Thoracic aorta (tissue), 2 donors: ENCODE data around the gene ZNF195. TPM values are rescaled to one million over a fixed set of nuclear protein-coding genes. Genes with fewer than 3 reads are reported as not detected.
A peak's percentile ranks its signal among the peaks of the same experiment; 100 is the strongest.

ENCODE experiments used
- ATAC-seq: fragments of 150-250 bp; one replicate; pipeline ENCODE4 v1.8.0; 2017; ENCODE audit warnings: low read depth; ENCODE audit not compliant: insufficient number of reproducible peaks, low FRiP score
- DNase-seq: peaks from one replicate; pipeline ENCODE4 v3.0.0-alpha.2; 2020; ENCODE audit warnings: low spot score
- H3K27ac ChIP-seq, 2 donors: fragments of 200-600 bp; sonication (generic); 1 replicate in 1 of 2; 2 replicates in 1 of 2; pipeline ENCODE4 v1.5.1; 2016; ENCODE audit warnings: mild to moderate bottlenecking in 2 of 2, moderate library complexity in 2 of 2
- H3K27me3 ChIP-seq: fragments of 200-600 bp; sonication (generic); replicated peaks from 2 replicates; pipeline ENCODE4 v1.6.0; 2016; ENCODE audit warnings: mild to moderate bottlenecking; ENCODE audit not compliant: insufficient read depth
- H3K36me3 ChIP-seq: fragments of 200-600 bp; sonication (generic); one replicate; pipeline ENCODE4 v1.5.1; 2016
- H3K4me1 ChIP-seq, 2 donors: fragments of 200-600 bp; sonication (generic); 1 replicate in 1 of 2; 2 replicates in 1 of 2; pipeline versions ENCODE4 v1.5.1 to v1.6.0; 2016; ENCODE audit warnings: low read depth in 2 of 2, mild to moderate bottlenecking in 1 of 2; ENCODE audit not compliant: control insufficient read depth in 1 of 2
- H3K4me3 ChIP-seq: fragments of 200-600 bp; sonication (generic); 2 replicates; pipeline ENCODE4 v1.5.1; 2016; ENCODE audit warnings: mild to moderate bottlenecking
- H3K9me3 ChIP-seq: fragments of 200-600 bp; sonication (generic); 2 replicates; pipeline ENCODE4 v1.5.1; 2016
- CTCF ChIP-seq: fragments of 200-600 bp; sonication (generic); IDR thresholded peaks from one replicate; pipeline ENCODE4 v1.5.1; 2019; ENCODE audit warnings: antibody characterized with exemption
- total RNA-seq, 2 donors: library from RNA; depleted of rRNA; stranded (reverse); fragments of >200 nt; gene quantifications; one replicate each; pipeline versions ENCODE4 v1.1.0 to v1.2.3, GENCODE V29; 2016

ZNF195 gene
- total RNA-seq, 2 donors from 2014 or later, result 20.8 to 33.4 TPM

GRCh38 chr11:3382613-3383285 is 3.8 kb upstream of the ZNF195 start:
- Histone ChIP-seq H3K4me1 (peaks cover 5 to 29% of the 10 kb centered on the region in 2 donors), H3K4me3 (no peak overlapping the region), H3K27me3 (no peaks in the 10 kb centered on the region), H3K36me3 (peaks cover 10% of the 10 kb centered on the region), H3K9me3 (no peaks in the 10 kb centered on the region), H3K27ac (no peak overlapping the region)
- no peak for TF ChIP-seq CTCF
- DNase-seq, result no peak
- ATAC-seq, result no peak

- peaks cover 5 to 39% of the 10 kb centered on the region in 2 donors for H3K4me1 ChIP-seq
- no peak overlapping the region for H3K27ac ChIP-seq
- H3K4me3 ChIP-seq, result no peak overlapping the region
- no peak for TF ChIP-seq CTCF
- ATAC-seq, result no peak
- H3K9me3 ChIP-seq, result no peaks in the 10 kb centered on the region
- DNase-seq, result no peak
- no peaks in the 10 kb centered on the region for H3K27me3 ChIP-seq
- H3K36me3 ChIP-seq, result peaks cover 10% of the 10 kb centered on the region
Observed at GRCh38 chr11:3381794-3382193, 2.8 kb upstream of the ZNF195 start.

GRCh38 chr11:3380706-3381545 is 2.0 kb upstream of the ZNF195 start:
- Histone ChIP-seq H3K4me3 (peak overlapping the region; percentile 65), H3K27me3 (no peaks in the 10 kb centered on the region), H3K9me3 (no peaks in the 10 kb centered on the region), H3K4me1 (peaks cover 5 to 41% of the 10 kb centered on the region in 2 donors), H3K27ac (no peak overlapping the region), H3K36me3 (peaks cover 4% of the 10 kb centered on the region)
- DNase-seq (no peak), ATAC-seq (peak; percentile 39)
- TF ChIP-seq CTCF, result no peak

GRCh38 chr11:3375552-3375951 is 3.4 kb downstream of the ZNF195 start:
- no peak overlapping the region for H3K4me3 ChIP-seq
- no peaks in the 10 kb centered on the region for H3K9me3 ChIP-seq
- ATAC-seq, result no peak
- no peak overlapping the region for H3K27ac ChIP-seq
- no peaks in the 10 kb centered on the region for H3K27me3 ChIP-seq
- TF ChIP-seq CTCF, result no peak
- peaks cover 5 to 31% of the 10 kb centered on the region in 2 donors for H3K4me1 ChIP-seq
- H3K36me3 ChIP-seq, result peaks cover 5% of the 10 kb centered on the region
- no peak for DNase-seq

GRCh38 chr11:3370311-3370870 is 8.6 kb downstream of the ZNF195 start:
- Histone ChIP-seq H3K4me3 (no peak overlapping the region), H3K27me3 (no peaks in the 10 kb centered on the region), H3K36me3 (peaks cover 27% of the 10 kb centered on the region), H3K9me3 (peaks cover 3% of the 10 kb centered on the region), H3K4me1 (no peaks in the 10 kb centered on the region), H3K27ac (no peak overlapping the region)
- ATAC-seq (no peak), DNase-seq (no peak)
- TF ChIP-seq CTCF, result no peak
